ENCODE data around the gene HCN2. TPM values are rescaled to one million over a fixed set of nuclear protein-coding genes. Genes with fewer than 3 reads are reported as not detected.

The HCN2 gene
- total RNA-seq, 4 donors from 2014 or later: 0.12 to 0.27 (median 0.21) TPM

- 85 to 89% methylated on average over 3 to 13 of the region's 30 CpGs for WGBS, 2 donors (ENCODE audit: low coverage in 1 of 2)
- ATAC-seq: no peak
- H3K36me3 ChIP-seq: peaks cover 0 to 54% of the 10 kb centered on the region in 2 donors
- no peaks in the 10 kb centered on the region for H3K9me3 ChIP-seq
- no peaks in the 10 kb centered on the region for H3K27me3 ChIP-seq
- no peak overlapping the region for H3K27ac ChIP-seq
- no peak overlapping the region for H3K4me3 ChIP-seq
- no peak for TF ChIP-seq CTCF (IDR thresholded peaks at IDR 0.05)
- TF ChIP-seq POLR2A (IDR thresholded peaks at IDR 0.05): no peak
- TF ChIP-seq EP300 (IDR thresholded peaks at IDR 0.05): no peak
- no peak for TF ChIP-seq POLR2AphosphoS5 (IDR thresholded peaks at IDR 0.05)
- H3K4me1 ChIP-seq: peaks cover 3 to 56% (median 18%) of the 10 kb centered on the region in 3 donors
These were observed 40.5 kb downstream of the HCN2 start for GRCh38 chr19:629961-630714.

GRCh38 chr19:632579-633067 lies 42.9 kb downstream of the HCN2 start:
- H3K27ac ChIP-seq: peak overlapping the region in 3 of 4 donors; percentile 77 to 81 (median 80)
- TF ChIP-seq EP300 (IDR thresholded peaks at IDR 0.05): no peak
- no peak for TF ChIP-seq POLR2A (IDR thresholded peaks at IDR 0.05)
- no peak for TF ChIP-seq POLR2AphosphoS5 (IDR thresholded peaks at IDR 0.05)
- no peak for TF ChIP-seq CTCF (IDR thresholded peaks at IDR 0.05)

GRCh38 chr19:633068-633785 lies 43.5 kb downstream of the HCN2 start, which contains the start of gene POLRMT:
Gene POLRMT, minus strand, starts transcription at chr19:633537. Its CDS starts 25 bp downstream, at chr19:633512.
- Histone ChIP-seq H3K9me3 (no peaks in the 10 kb centered on the region), H3K4me1 (peaks cover 3 to 56% (median 18%) of the 10 kb centered on the region in 3 donors), H3K36me3 (peaks cover 0 to 31% of the 10 kb centered on the region in 2 donors), H3K27ac (peak within 1 kb of the TSS in 3 of 4 donors; percentile 77 to 81 (median 80)), H3K27me3 (no peaks in the 10 kb centered on the region), H3K4me3 (peak within 1 kb of the TSS; percentile 73 to 90)
- TF ChIP-seq CTCF (IDR thresholded peaks at IDR 0.05) (peak in 2 of 4 experiments; percentile 35 to 55), EP300 (IDR thresholded peaks at IDR 0.05) (no peak), POLR2A (IDR thresholded peaks at IDR 0.05) (peak in 1 of 2 donors; percentile 60), POLR2AphosphoS5 (IDR thresholded peaks at IDR 0.05) (peak; percentile 70)
- 0 to 2% methylated on average over 10 to 16 of the region's 67 CpGs for WGBS, 2 donors (ENCODE audit: low coverage in 1 of 2)
- peak; percentile 98 for ATAC-seq

More at GRCh38 chr19:632579-633067, 42.9 kb downstream of the HCN2 start:
- peak; percentile 20 for ATAC-seq
- H3K27me3 ChIP-seq: no peaks in the 10 kb centered on the region
- H3K4me1 ChIP-seq: peaks cover 3 to 56% (median 18%) of the 10 kb centered on the region in 3 donors
- no peaks in the 10 kb centered on the region for H3K9me3 ChIP-seq
- WGBS, 2 donors (ENCODE audit: low coverage in 1 of 2): 6% methylated on average over 3 of the region's 35 CpGs; no CpG with 5 or more reads in 1 of the 2 donors
- peaks cover 0 to 37% of the 10 kb centered on the region in 2 donors for H3K36me3 ChIP-seq
- H3K4me3 ChIP-seq: peak overlapping the region; percentile 73 to 90

- peaks cover 3 to 60% (median 20%) of the 10 kb centered on the region in 3 donors for H3K4me1 ChIP-seq
- H3K27ac ChIP-seq: peak overlapping the region in 2 of 4 donors; percentile 80 to 81
- H3K4me3 ChIP-seq: peak overlapping the region; percentile 73 to 90
- H3K9me3 ChIP-seq: no peaks in the 10 kb centered on the region
- ATAC-seq: peak; percentile 4
- TF ChIP-seq EP300 (IDR thresholded peaks at IDR 0.05) (no peak), POLR2A (IDR thresholded peaks at IDR 0.05) (no peak), POLR2AphosphoS5 (IDR thresholded peaks at IDR 0.05) (no peak), CTCF (IDR thresholded peaks at IDR 0.05) (no peak)
- 4 to 20% methylated on average over 5 to 19 of the region's 32 CpGs for WGBS, 2 donors (ENCODE audit: low coverage in 1 of 2)
- H3K27me3 ChIP-seq: no peaks in the 10 kb centered on the region
- H3K36me3 ChIP-seq: peaks cover 0 to 23% of the 10 kb centered on the region in 2 donors
These were observed 44.3 kb downstream of the HCN2 start for GRCh38 chr19:633786-634639.
